ENCODE data around the gene MLLT3.
A peak's percentile ranks its signal among the peaks of the same experiment; 100 is the strongest.
"Not testable (repeated sequence)": the region's sequence is repeated elsewhere in the genome, so short reads cannot be mapped to it uniquely, and the experiment has no call there.

The MLLT3 gene

GRCh38 chr9:20659474-20659967, 37.2 kb upstream of the MLLT3 start:
- no peak overlapping the region for H3K4me3 Mint-ChIP-seq
- H3K27me3 Mint-ChIP-seq (ENCODE audit: low read depth), result no peaks in the 10 kb centered on the region

DNA sequence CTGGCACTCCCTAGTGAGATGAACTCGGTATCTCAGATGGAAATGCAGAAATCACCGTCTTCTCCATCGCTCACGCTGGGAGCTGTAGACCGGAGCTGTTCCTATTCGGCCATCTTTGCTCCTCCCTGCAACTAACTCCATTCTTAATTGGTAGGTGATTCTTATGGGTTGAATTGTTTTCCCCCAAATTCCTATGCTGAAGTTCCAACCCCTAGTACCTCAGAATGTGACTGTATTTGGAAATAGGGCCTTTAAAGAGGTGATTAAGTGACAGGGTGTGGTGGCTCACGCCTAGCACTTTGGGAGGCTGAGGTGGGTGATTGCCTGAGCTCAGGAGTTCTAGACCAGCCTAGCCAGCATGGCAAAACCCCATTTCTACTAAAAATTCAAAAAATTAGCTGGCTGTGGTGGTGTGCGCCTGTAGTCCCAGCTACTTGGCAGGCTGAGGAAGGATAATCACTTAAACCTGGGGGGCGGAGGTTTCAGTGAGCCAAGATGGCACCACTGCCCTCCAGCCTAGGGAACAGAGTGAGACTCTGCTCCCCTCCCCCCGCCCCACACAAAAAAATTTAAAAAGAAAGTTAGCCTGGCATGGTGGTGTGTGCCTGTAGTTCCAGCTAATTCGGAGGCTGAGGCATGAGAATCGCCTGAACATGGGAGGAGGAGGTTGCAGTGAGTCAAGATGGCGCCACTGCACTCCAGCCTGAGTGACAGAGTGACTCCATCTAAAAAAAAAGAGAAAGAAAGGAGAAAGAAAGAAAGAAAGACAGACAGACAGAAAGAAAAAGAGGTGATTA, 36.6 kb upstream of the MLLT3 start:
- Mint-ChIP-seq H3K4me3 (no peak overlapping the region), H3K27ac (peak overlapping the region in 1 of 3 experiments; percentile 97), H3K4me1 (peaks cover 5% of the 10 kb centered on the region), H3K9me3 (peaks cover 13% of the 10 kb centered on the region), H3K36me3 (ENCODE audit: low read depth) (no peaks in the 10 kb centered on the region), H3K27me3 (ENCODE audit: low read depth) (no peaks in the 10 kb centered on the region)
- TF ChIP-seq, protein P1, sequence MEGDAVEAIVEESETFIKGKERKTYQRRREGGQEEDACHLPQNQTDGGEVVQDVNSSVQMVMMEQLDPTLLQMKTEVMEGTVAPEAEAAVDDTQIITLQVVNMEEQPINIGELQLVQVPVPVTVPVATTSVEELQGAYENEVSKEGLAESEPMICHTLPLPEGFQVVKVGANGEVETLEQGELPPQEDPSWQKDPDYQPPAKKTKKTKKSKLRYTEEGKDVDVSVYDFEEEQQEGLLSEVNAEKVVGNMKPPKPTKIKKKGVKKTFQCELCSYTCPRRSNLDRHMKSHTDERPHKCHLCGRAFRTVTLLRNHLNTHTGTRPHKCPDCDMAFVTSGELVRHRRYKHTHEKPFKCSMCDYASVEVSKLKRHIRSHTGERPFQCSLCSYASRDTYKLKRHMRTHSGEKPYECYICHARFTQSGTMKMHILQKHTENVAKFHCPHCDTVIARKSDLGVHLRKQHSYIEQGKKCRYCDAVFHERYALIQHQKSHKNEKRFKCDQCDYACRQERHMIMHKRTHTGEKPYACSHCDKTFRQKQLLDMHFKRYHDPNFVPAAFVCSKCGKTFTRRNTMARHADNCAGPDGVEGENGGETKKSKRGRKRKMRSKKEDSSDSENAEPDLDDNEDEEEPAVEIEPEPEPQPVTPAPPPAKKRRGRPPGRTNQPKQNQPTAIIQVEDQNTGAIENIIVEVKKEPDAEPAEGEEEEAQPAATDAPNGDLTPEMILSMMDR (IDR thresholded peaks at IDR 0.05; ENCODE audit: unreplicated experiment in 3 of 3), result no peak

More at GRCh38 chr9:20659474-20659967, 37.2 kb upstream of the MLLT3 start:
- Mint-ChIP-seq H3K9me3 (peaks cover 8% of the 10 kb centered on the region), H3K4me1 (peaks cover 5% of the 10 kb centered on the region), H3K36me3 (ENCODE audit: low read depth) (no peaks in the 10 kb centered on the region), H3K27ac (no peak overlapping the region)
- TF ChIP-seq, protein P1 (IDR thresholded peaks at IDR 0.05; ENCODE audit: unreplicated experiment in 3 of 3), result no peak

DNA sequence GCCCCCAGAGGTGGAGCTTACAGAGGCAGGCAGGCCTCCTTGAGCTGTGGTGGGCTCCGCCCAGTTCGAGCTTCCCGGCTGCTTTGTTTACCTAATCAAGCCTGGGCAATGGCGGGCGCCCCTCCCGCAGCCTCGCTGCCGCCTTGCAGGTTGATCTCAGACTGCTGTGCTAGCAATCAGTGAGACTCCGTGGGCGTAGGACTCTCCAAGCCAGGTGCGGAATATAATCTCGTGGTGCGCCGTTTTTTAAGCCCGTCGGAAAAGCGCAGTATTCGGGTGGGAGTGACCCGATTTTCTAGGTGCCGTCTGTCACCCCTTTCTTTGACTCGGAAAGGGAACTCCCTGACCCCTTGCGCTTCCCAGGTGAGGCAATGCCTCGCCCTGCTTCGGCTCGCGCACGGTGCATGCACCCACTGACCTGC, 36.0 kb upstream of the MLLT3 start:
- not testable (repeated sequence) for H3K4me3 Mint-ChIP-seq; H3K27me3 Mint-ChIP-seq (ENCODE audit: low read depth); H3K4me1 Mint-ChIP-seq; H3K36me3 Mint-ChIP-seq (ENCODE audit: low read depth)
- Mint-ChIP-seq H3K27ac (peak overlapping the region in 1 of 3 experiments; percentile 97), H3K9me3 (peaks cover 13% of the 10 kb centered on the region)

DNA sequence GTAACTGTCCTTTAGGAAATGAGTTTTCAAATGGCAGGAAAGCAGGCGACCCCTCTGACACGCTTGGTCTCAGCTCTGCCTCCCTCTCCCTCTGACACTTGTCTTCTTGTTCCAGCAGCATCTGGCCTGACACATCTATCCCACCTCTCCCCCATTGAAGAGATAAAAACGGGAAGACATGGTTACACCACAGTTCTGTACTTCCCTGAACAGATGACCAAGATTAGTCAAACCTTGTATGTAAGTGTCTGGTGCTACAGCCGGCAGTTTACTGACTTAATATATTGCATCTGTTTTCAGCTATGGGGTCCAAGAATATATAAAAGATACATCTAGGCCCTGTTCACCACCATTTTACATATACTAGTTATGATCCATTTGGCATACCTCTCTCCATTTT, 29.6 kb upstream of the MLLT3 start:
- Mint-ChIP-seq H3K4me3 (no peak overlapping the region), H3K4me1 (no peaks in the 10 kb centered on the region), H3K27ac (no peak overlapping the region), H3K9me3 (peaks cover 13% of the 10 kb centered on the region), H3K36me3 (ENCODE audit: low read depth) (no peaks in the 10 kb centered on the region), H3K27me3 (ENCODE audit: low read depth) (peaks cover 4% of the 10 kb centered on the region)
- TF ChIP-seq, protein P1 (IDR thresholded peaks at IDR 0.05; ENCODE audit: unreplicated experiment in 3 of 3), result no peak

- no peak overlapping the region for H3K4me3 Mint-ChIP-seq
- TF ChIP-seq, protein P1 (IDR thresholded peaks at IDR 0.05; ENCODE audit: unreplicated experiment in 3 of 3), result no peak
- no peaks in the 10 kb centered on the region for H3K4me1 Mint-ChIP-seq
- H3K36me3 Mint-ChIP-seq (ENCODE audit: low read depth), result no peaks in the 10 kb centered on the region
- H3K27ac Mint-ChIP-seq, result no peak overlapping the region
- peaks cover 13% of the 10 kb centered on the region for H3K9me3 Mint-ChIP-seq
- peaks cover 4% of the 10 kb centered on the region for H3K27me3 Mint-ChIP-seq (ENCODE audit: low read depth)
Measured at GRCh38 chr9:20650750-20651299, 28.5 kb upstream of the MLLT3 start.

DNA sequence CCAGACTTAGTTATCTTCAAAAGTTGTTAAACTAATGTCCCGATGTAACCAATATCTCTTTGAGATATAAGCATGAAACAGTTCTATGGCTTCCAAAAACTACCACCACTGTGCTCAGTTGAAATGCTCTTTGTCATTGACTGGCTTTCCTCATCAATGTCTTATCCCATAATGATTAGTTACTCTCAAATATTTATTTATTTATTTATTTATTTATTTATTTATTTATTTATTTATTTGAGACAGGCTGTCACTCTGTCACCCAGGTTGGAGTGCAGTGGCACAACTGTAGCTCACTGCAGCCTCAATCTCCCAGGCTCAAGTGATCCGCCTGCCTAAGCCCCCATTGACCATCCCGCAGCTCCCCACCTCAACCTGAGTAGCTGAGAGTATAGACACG, 28.0 kb upstream of the MLLT3 start:
- H3K4me3 Mint-ChIP-seq, result no peak overlapping the region
- H3K36me3 Mint-ChIP-seq (ENCODE audit: low read depth), result no peaks in the 10 kb centered on the region
- H3K27me3 Mint-ChIP-seq (ENCODE audit: low read depth), result peaks cover 4% of the 10 kb centered on the region
- no peak overlapping the region for H3K27ac Mint-ChIP-seq
- H3K9me3 Mint-ChIP-seq, result peaks cover 12% of the 10 kb centered on the region
- TF ChIP-seq, protein P1 (IDR thresholded peaks at IDR 0.05; ENCODE audit: unreplicated experiment in 3 of 3), result no peak
- no peaks in the 10 kb centered on the region for H3K4me1 Mint-ChIP-seq

Measured in nephron (organoid).